Renal cortex interstitium (tissue), 11 donors: Measurements from ENCODE around the gene ROR1. TPM values are rescaled to one million over a fixed set of nuclear protein-coding genes. Genes with fewer than 3 reads are reported as not detected.

Experiments
- DNase-seq, 11 donors: peaks; one replicate each; pipeline ENCODE4 v3.0.0-alpha.2; 2013; ENCODE audit warnings: low read depth in 9 of 11, low spot score in 4 of 11; ENCODE audit errors: extremely low read depth in 1 of 11
- polyA plus RNA-seq, 3 donors: library from polyadenylated mRNA; unstranded; fragments of 120-200 nt; gene quantifications; one replicate each; pipeline ENCODE4 v1.2.1, GENCODE V29; 2013; ENCODE audit not compliant: insufficient read length in 3 of 3

Gene ROR1
- polyA plus RNA-seq, 3 donors, result 31.0 to 35.7 (median 32.8) TPM

- no peak for DNase-seq
Measured at GRCh38 chr1:63833363-63834119, 59.7 kb downstream of the ROR1 start.

- DNase-seq, result no peak
Measured at GRCh38 chr1:63835128-63835527, 61.3 kb downstream of the ROR1 start.

GRCh38 chr1:63836374-63836773, 62.6 kb downstream of the ROR1 start:
- no peak for DNase-seq

GRCh38 chr1:63836830-63837229, 63.0 kb downstream of the ROR1 start:
- DNase-seq, result no peak

- DNase-seq, result no peak
Measured at GRCh38 chr1:63843010-63843409, 69.2 kb downstream of the ROR1 start.

GRCh38 chr1:63843884-63844283, 70.1 kb downstream of the ROR1 start:
- DNase-seq, result no peak

- no peak for DNase-seq
Measured at GRCh38 chr1:63845346-63845745, 71.5 kb downstream of the ROR1 start.

GRCh38 chr1:63847308-63847910, 73.6 kb downstream of the ROR1 start:
- DNase-seq, result no peak

- DNase-seq, result no peak
Measured at GRCh38 chr1:63848733-63849132, 74.9 kb downstream of the ROR1 start.

GRCh38 chr1:63849149-63849548, 75.3 kb downstream of the ROR1 start:
- DNase-seq, result no peak

GRCh38 chr1:63854091-63854490, 80.3 kb downstream of the ROR1 start:
- no peak for DNase-seq

GRCh38 chr1:63855942-63856341, 82.1 kb downstream of the ROR1 start:
- DNase-seq, result no peak

GRCh38 chr1:63856924-63857323, 83.1 kb downstream of the ROR1 start:
- no peak for DNase-seq

- DNase-seq, result no peak
Measured at GRCh38 chr1:63857478-63857877, 83.7 kb downstream of the ROR1 start.

- no peak for DNase-seq
Measured at GRCh38 chr1:63858153-63858552, 84.3 kb downstream of the ROR1 start.

GRCh38 chr1:63859480-63860275, 85.9 kb downstream of the ROR1 start:
- DNase-seq, result no peak

GRCh38 chr1:63861052-63861691, 87.4 kb downstream of the ROR1 start:
- no peak for DNase-seq

GRCh38 chr1:63863145-63863544, 89.3 kb downstream of the ROR1 start:
- DNase-seq, result no peak

- DNase-seq, result no peak
Measured at GRCh38 chr1:63864224-63864641, 90.4 kb downstream of the ROR1 start.

GRCh38 chr1:63865561-63865960, 91.7 kb downstream of the ROR1 start:
- DNase-seq, result no peak
